HEK293T (cell line): ENCODE measurements around the gene SYT7.

Experiments
- BHLHE40 ChIP-seq: fragments of 450-650 bp; IDR thresholded peaks from 2 replicates; pipeline ENCODE4 v1.6.1; 2016; ENCODE audit warnings: mild to moderate bottlenecking, moderate library complexity, borderline replicate concordance
- ELF4 ChIP-seq: fragments of 450-650 bp; IDR thresholded peaks from 2 replicates; pipeline ENCODE4 v1.6.1; 2017; ENCODE audit warnings: antibody characterized with exemption
- FOXM1 ChIP-seq: fragments of 450-650 bp; IDR thresholded peaks from 2 replicates; pipeline ENCODE4 v1.6.1; 2017; ENCODE audit warnings: mild to moderate bottlenecking, borderline replicate concordance
- L3MBTL2 ChIP-seq: fragments of 450-650 bp; conservative IDR thresholded peaks from 2 replicates; pipeline ENCODE4 v1.6.1; 2016; ENCODE audit warnings: mild to moderate bottlenecking
- SP1 ChIP-seq: fragments of 450-650 bp; IDR thresholded peaks from 2 replicates; pipeline ENCODE4 v1.6.1; 2017
- SUZ12 ChIP-seq: fragments of 450-650 bp; IDR thresholded peaks from 2 replicates; pipeline ENCODE4 v1.6.1; 2016; ENCODE audit warnings: mild to moderate bottlenecking
- TARDBP ChIP-seq: fragments of 450-650 bp; IDR thresholded peaks from 2 replicates; pipeline ENCODE4 v1.6.1; 2016
- ZNF384 ChIP-seq: fragments of 450-650 bp; IDR thresholded peaks from 2 replicates; pipeline ENCODE4 v1.6.1; 2016

DNA sequence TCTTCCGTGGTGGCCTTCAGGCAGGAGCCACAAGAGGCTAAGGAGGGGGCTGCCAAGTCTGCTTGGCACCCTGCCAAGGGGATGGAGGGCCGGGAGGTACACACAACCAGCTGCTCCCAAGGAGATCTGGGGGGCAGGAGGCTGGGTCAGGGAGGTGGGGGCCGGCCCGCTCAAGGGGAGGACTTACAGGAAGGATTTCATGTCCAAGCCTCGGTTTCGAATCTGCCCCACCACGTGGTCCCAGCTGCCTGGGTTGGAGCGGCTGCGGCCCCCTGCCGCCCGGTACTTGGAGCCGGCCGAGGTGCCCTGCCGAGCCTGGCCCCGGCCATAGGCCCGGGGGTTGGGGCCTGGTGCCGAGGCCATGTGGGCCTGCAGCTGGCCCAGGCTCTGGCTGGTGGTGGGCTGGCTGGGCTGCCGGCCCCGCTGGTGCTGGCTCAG is 38.8 kb downstream of the SYT7 start:
- no peak for TF ChIP-seq TARDBP
- no peak for TF ChIP-seq SP1
- no peak for TF ChIP-seq BHLHE40
- no peak for TF ChIP-seq L3MBTL2
- no peak for TF ChIP-seq FOXM1
- TF ChIP-seq ELF4, result no peak
- TF ChIP-seq ZNF384, result no peak
- no peak for TF ChIP-seq SUZ12
